NCI-H226 (cell line): ENCODE results near the gene OR4X2.
"Not testable (repeated sequence)": the region's sequence is repeated elsewhere in the genome, so short reads cannot be mapped to it uniquely, and the experiment has no call there.

Source experiments
- DNase-seq: peaks from one replicate; pipeline ENCODE4 v3.0.0-alpha.2; 2015

Gene OR4X2

GRCh38 chr11:48244804-48245203 is at the start of gene OR4X2:
TSS of gene OR4X2 (plus strand) at chr11:48245104. CDS start at chr11:48245104, 0 bp downstream.
- no peak for DNase-seq

DNA sequence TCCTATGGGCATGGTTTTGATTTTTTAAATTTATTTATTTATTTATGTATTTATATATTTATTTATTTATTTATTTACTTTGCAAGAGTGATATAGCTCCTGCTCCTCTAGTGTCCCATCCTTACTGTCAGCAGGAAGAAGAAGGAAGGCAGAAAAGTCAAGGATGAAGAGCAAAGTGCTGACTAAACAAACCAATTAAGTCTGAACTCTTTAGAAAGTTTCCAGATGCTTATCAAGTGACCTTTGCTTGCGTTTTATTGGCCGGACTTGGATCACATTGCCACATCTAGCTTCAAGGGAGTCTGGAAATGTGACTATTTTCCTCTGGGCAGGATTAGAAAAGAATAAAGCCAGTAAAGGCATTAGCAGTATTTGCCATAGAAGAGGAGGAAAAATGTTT is 37.0 kb upstream of the OR4X2 start:
- no peak for DNase-seq

DNA sequence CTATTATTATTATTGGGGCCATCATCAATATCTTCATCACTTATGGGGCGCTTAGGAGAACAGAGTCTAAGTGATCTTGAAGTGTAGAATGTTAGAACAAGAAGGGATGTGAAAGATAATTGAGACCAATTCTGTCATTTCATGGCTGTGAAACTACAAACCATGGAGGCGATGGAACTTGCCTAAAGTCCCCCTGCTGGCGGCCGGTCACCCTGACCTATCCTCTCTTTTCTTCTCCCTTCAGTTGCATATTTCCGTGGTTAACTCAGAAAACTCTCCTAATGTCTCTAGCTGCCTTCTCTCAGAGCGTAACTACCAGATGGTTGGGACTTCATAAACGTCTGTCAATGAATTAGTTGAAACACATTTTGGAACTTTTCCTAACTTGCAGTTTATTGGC is 34.9 kb upstream of the OR4X2 start:
- no peak for DNase-seq

DNA sequence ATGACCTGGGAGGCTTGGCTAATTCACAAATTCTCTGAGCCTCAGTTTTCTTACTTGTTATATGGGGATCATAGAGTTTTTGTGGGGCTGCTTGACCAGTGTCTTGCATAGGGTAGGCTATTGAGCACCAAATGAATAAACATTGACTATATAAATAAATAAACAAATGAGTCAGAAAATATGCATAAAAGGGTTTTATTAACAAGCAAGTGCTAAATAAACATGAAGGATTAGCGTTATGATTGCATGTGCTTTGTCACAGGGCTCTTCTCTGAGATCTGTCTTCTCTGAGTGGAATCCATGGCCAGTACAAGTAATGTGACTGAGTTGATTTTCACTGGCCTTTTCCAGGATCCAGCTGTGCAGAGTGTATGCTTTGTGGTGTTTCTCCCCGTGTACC is 28.4 kb upstream of the OR4X2 start, which contains the start of gene OR4B1:
Gene OR4B1 (plus strand): TSS at position 301 of the 400 bp plus-strand sequence. CDS start 0 bp downstream, at position 301.
- DNase-seq = no peak

- no peak for DNase-seq
These were observed 16.1 kb upstream of the OR4X2 start for GRCh38 chr11:48228761-48229160.

- DNase-seq = not testable (repeated sequence)
These were observed 14.8 kb upstream of the OR4X2 start for GRCh38 chr11:48230057-48230456.

GRCh38 chr11:48237727-48238126 is 7.2 kb upstream of the OR4X2 start:
- DNase-seq = no peak

DNA sequence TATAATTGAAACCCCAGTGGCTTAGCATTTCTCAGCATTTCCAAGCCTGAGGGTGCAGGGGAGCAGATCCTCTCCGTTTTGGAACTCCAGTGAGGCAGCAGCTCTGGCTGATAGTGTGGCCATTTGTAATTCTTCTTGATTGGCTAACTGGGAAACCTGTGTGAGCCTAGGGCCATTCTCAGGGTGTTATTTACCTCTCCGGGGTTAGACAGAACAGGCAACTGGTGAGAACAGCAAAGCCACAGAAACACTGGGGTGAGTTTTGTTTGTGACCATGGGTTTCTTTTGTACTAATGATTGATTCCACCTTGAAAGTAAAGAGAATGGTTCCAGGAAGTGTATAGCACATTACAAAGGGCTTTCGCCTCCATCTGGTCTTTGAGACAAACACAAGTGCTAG is 2.4 kb upstream of the OR4X2 start:
- no peak for DNase-seq

- DNase-seq = no peak
These were observed 4.0 kb downstream of the OR4X2 start for GRCh38 chr11:48248902-48249301.

- no peak for DNase-seq
These were observed 16.7 kb downstream of the OR4X2 start for GRCh38 chr11:48261600-48261999.

- no peak for DNase-seq
These were observed 18.6 kb downstream of the OR4X2 start, which contains the start of gene OR4X1 for GRCh38 chr11:48263423-48263911. TSS of gene OR4X1 (plus strand) at chr11:48263861. CDS start at chr11:48263861, 0 bp downstream.

DNA sequence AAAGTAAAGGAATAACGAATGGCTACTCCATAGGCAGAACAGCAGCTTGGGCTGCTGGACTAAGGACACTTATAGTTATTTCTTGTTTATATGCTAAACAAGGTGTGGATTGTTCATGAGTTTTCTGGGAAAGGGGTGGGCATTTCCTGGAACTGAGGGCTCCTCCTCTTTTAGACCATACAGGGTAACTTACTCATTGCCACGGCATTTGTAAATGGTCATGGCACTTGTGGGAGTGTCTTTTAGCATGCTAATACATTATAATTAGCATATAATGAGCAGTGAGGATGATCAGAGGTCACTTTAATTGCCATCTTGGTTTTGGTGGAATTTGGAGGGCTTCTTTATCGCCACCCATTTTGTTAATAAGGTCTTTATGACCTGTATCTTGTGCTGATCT is 25.7 kb downstream of the OR4X2 start:
- DNase-seq = no peak

GRCh38 chr11:48272606-48273005 is 27.7 kb downstream of the OR4X2 start:
- DNase-seq = no peak
